ENCODE data around the gene RRP15. TPM values are rescaled to one million over a fixed set of nuclear protein-coding genes. Genes with fewer than 3 reads are reported as not detected.

The RRP15 gene
- total and polyA plus RNA-seq, 2 of the 8 experiments (the other 6 are each of a cell fraction or from before 2014, with no cell fraction given), result 3.7 to 52.8 TPM

- no peak for TF ChIP-seq CHD7 (IDR thresholded peaks at IDR 0.05; ENCODE audit: insufficient replicate concordance, low read length)
- no peak for TF ChIP-seq HDAC6 (IDR thresholded peaks at IDR 0.05; ENCODE audit: low read depth, low read length)
- TF ChIP-seq JUN (IDR thresholded peaks at IDR 0.05; ENCODE audit: low read depth, low read length), result no peak
- TF ChIP-seq BACH1 (IDR thresholded peaks at IDR 0.05; ENCODE audit: low read length), result no peak
- TF ChIP-seq TAF1 (IDR thresholded peaks at IDR 0.05; ENCODE audit: low read depth, low read length), result no peak
- TF ChIP-seq BRCA1 (IDR thresholded peaks at IDR 0.05; ENCODE audit: low read depth, low read length), result no peak
- TF ChIP-seq GTF2F1 (IDR thresholded peaks at IDR 0.05; ENCODE audit: borderline replicate concordance, low read depth, low read length), result no peak
- no peak for TF ChIP-seq TEAD4 (IDR thresholded peaks at IDR 0.05; ENCODE audit: low read depth, low read length)
Measured at GRCh38 chr1:218336328-218336727, 51.2 kb downstream of the RRP15 start (continued).

All from H1 (cell line).